ENCODE results near the gene SLC38A10.
A peak's percentile ranks its signal among the peaks of the same experiment; 100 is the strongest.

Gene SLC38A10

GRCh38 chr17:81295031-81295675, at the start of gene SLC38A10:
Gene SLC38A10 (minus strand): TSS chr17:81295307. CDS start chr17:81294921, 386 bp downstream.
- DNase-seq, result peak; percentile 87

DNA sequence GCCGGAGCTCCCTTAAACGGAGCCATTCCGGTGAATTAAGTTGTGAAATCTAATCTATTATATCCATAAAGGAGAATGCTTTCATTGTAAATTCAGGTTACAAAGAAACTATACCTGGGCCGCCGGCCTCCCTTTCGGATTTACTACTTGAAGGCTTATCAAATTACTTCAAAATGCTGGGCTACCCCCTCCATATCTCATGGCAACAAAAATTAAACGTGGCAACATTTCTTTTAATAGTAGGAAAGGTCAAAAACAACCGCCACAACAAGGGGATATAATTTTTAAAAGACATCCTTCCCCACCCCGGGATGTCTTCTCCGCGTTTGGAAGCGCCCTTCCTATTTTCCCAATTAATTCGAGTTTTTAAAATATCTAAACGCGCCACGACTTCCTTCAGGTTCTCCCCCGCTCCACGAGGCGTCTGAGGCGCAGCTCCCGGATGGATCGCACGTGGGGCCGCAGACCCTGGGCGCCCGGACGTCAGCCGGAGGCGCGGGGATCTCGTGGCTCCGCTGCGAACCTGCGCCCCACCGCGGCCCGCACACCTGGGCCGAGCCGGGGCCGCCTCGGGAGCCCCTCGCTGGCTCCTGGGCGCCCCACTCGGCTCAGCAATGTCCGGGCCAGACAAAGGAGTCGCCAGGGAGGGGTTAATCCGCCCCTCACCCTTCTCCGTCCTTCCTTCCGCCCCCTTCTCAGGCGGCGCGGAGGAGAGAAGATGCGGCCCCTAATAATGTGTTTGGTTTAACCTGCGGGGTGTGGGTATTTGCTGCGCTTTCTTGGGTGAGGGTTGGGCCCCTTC, 47.4 kb upstream of the SLC38A10 start:
- DNase-seq, result no peak

DNA sequence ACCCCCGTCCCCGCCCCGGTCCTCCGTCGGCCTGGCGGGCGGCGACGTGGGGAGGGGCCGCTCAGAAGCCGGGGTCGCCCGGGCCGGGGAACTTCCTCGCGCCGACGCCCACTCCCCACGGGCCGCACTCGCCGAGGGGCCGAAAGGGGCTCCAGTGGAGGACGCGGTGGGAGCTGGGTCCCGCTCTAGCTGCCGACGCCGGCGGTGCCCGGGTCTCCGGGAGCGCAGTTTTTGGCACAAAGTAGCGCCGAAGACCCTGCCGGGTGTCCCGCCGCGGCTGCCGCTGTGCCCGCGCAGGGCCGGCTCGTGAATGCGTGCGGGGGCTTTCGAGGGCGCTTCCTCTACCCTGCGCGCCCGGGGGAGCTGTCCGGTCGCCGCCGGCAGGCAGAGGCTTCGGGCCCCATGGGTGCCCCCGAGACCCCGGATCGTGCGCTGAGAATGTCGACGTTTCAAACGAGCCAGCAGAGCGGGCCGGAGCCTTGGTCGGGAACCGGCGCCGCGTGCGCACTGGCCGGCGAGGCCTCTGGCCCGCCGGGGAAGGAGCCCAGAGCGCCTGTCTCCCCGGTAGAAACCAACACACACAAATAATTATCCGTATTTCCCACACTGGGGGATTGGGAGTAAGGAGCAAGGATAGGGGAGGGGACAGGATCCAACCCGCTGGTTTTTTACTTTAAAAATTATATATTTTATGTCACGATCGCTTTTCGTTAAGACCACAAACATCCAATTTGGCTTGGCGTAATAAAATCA, 46.6 kb upstream of the SLC38A10 start:
- DNase-seq, result no peak

DNA sequence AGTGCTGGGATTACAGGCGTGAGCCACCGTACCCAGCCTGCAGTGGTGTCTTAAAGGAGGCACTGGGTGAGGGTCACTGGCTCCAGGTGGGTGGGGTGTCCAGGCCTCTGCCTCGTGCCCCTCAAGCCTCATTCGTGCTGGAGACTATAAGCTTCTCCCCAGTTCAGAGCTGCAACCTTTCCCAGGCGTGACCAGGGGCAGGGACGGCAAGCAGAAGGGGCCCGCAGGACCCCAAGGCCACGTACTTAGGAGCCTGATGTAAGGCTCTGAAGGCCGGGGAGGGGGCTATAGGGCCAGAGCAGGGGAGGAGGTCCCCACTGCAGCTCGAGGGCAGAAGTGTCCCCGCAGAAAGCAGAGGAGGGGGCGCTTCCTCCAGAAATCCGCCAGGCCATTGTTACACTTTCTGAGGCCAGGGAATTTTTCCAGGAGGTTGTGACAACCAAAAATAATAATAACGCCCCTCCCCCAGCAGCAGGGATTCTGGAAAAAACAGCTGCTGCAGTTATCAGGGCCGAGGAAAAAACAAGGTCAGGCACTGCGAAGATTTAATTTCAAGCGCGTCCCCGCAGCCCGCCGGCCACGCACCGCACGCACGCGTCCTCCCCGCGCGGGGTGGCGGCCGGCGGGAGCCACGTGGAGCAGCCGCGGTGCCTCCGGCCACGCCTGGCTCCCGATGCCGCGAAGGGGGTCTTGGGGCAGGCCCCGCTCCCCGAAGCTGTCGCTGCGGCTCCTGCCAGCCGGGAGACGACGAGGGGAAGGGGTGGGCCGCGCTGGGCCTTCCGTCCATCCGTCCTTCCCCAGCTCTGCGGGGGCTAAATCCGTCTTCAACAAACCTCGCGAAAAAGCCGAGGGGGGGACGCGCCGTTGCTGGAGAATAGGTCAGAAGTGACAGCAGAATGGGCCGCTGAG, 45.8 kb upstream of the SLC38A10 start:
- DNase-seq, result no peak

DNA sequence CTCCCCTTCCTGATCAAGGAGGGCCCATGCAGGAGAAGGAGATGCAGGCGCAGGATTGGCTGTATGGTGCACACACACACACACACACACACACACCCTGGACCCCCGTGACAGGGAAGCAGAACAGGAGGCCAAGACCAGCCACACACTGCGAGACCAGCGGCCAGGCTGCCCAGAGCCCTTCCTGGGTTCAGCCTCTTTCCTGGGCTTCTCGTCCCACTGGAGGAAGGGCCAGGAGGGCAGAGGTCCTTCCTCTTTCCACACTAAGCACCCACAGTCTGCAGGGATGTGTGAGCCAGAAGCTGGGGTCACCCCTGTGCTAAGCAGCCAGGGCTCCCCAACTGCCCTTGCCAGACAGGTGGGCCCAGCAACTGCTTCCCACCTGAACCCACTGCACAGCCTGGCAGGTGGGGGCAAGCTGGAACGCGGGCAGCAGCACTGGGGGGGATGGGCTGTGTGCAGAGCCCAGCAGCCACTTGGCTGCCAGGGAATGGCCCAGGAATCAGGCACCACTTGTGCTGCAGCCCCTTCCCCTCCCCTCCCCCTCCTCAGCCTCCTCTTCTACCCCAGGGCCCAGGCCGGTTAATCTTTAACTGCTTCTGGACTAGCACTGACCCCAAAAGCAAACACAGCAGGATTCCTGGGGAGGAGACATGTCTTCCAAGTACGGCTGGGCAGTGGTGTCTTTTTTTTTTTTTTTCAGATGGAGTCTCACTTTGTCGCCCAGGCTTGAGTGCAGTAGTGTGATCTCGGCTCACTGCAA, 44.6 kb upstream of the SLC38A10 start:
- no peak for DNase-seq

DNA sequence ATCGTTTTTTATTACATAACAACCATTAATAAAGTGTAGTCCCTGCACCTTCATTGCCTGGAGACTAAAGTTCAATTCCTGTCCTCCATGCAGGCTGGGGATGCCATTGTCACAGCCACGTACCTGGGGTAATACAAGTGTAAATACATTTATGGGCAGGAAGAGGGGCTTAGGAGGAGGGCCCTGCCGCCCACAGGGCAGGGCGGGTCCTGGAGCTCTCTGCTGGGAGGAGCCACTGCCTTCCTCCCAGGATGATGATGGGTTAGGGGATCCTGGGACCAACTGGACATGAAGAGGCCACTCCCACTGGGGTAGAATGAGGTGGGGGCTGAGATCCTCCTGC, 44.1 kb upstream of the SLC38A10 start:
- no peak for DNase-seq

- no peak for DNase-seq
Observed at GRCh38 chr17:81338274-81339190, 43.4 kb upstream of the SLC38A10 start.

DNA sequence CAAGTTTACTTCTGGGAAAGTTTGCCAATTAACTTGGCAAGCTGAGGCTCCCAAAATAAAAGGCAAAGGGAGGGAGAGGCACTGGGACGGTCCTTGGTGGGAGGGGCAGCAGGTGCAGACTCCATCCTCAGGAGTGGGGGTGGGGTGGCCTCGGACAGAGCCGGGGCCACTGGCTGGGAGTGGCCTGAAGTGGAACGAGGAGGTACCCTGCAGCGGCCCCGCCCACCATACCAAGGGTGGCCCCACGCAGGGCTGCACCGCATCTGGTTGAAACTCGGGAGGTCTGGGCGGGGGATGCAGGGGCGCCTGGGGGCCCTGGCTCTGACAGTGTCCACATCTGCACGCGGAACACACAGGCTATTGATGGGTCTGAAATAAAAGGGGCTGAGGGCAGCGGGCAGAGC, 42.4 kb upstream of the SLC38A10 start:
- DNase-seq, result no peak

GRCh38 chr17:81336930-81337325, 41.8 kb upstream of the SLC38A10 start:
- DNase-seq, result no peak

GRCh38 chr17:81336296-81336929, 41.3 kb upstream of the SLC38A10 start:
- no peak for DNase-seq

DNA sequence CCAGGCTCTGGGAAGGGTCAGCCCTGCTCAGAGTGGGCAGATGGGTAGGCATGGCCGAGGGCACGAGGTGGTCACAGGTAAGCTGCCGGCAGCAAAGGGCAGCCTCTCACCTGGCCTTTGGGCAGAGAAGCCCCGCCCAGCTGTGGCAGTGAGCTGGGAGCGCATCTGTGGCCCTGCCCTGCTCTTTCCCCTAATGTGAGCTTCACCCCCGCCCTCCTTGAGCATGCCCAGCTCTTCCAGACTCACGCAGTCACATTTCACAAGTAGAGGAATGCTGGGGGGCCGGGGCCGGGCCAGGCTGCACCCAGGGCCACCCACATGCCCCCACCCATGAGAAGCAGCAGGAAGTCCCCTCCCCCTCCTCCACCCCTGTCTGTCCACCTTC, 40.7 kb upstream of the SLC38A10 start:
- DNase-seq, result peak; percentile 43

DNA sequence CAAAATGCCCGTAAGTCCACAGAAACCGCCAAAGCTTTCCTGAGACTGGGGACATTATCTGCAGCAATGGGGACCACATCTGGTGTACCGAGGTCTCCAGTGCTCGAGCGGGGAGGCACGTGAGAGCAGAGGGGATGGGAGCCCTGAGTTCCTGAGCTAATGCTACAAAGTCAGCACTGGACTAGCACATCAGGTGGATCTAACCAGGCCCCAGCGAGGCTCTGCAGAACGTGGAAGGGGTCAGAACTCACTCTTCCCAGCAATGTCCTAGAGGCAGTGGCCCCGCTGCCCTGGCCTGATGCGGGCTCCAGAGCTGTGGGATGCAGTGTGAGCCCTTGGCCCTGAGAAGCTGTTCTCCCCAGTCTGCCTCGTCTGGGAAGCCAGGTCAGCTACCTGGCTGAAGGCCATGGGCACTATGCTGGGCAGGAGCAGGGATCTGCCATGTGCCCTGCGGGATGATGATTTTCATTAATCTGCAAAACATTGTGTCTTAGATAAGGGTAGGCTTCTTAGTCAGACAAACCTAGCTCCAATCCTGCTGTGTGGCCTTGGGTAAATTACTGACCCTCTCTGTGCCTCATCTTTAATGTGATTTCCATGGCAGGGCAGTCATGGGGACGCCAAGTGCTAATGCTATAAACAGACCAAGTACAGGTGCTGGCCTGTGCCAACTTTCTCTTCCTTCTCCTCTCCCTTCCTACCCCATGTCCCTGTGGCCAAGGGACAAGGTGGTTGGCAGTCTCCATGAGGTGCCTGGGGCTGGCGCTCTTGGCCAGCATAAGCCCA, 40.1 kb upstream of the SLC38A10 start:
- no peak for DNase-seq

DNA sequence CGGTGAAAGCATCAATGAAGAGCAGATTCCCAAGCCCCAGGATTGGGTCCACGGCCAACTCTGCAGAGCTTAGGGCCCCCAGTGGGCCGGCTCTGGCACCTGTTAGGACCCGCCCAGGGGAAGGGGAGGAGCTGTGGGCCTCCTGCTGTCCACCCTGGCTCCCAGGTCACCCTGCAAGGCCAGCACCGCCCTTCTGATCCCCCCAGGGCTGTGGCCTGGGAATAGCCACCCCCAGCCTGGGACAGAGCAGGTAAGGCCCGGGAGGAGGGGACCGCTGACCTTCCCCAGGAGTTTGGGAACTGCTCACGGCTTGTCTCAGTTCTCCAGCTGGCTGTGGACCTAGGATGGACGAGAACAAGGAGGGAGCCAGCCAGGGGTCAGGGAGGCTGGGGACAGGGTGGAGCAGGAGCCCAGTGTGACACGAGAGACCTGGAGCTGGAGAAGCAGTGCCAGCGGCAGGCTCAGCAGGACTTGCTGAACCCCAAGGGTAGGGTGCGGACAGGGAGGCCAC, 39.3 kb upstream of the SLC38A10 start:
- no peak for DNase-seq

DNA sequence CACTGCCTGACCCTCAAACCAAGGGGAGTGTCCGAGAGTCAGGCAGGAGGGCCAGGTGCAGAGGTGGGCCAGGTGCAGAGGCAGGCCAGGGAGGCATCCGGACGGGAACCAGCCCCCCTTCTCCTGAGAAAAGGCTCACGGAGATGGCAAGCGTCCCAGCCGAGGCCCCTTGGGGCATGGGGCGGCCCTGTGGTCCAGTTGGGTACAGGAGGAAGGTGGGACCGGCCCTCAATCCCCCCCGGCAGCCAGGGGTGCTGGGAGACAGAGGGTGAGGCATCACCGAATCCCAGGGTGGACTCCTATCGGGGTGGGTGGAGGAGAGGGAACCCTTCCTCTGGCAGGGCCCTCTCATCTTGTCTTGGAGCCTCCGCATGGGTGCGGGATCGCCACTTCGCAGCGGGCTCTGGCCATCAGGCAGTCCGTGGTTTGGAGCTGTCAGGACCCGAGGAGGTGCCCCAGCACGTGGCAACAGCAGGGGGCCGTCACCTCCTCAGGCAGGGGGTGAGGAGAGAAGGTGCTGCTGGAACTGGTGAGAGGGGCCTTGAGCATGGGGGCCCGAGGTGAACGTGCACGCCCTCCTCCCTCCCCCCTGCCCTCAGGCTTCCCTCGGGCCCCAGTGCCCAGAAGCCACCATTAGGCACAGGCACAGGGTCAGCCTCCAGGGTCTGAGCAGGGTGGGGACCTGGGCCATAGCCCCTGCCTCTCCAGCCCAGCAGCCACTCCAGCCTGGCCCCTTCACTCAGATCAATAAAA, 38.7 kb upstream of the SLC38A10 start:
- DNase-seq, result no peak

GRCh38 chr17:81332914-81333528, 37.9 kb upstream of the SLC38A10 start:
- DNase-seq, result peak; percentile 37

DNA sequence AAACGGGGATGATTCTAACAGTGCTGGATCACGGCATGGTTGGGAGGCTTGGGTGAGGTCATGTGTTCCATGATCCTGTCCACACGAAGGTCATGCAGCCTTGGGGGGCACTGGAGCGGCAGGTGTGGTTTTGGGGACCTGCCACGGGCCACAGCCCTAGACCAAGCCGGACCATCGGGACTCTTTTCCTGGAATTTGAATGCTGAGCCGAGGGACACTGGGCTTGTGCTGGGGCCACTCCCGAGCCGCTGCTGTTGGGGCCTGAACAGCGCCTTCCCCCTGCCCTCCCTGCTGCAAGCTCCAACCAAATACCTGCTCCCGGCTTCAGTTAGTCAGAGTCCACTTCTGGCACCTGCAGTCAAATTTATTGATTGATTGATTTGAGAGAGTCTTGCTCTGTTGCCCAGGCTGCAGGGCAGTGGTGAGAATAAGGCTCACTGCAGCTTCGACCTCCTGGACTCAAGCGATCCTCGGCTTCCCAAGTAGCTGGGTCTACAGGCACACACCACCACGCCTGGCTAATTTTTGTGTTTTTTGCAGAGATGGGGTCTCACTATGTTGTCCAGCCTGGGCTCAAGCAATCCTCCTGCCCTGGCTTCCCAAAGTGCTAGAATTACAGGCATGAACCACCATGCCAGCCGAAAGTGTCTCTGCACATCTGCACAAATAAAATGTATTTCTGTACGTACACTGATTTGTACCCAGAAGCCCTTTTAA, 37.2 kb upstream of the SLC38A10 start:
- DNase-seq, result no peak

DNA sequence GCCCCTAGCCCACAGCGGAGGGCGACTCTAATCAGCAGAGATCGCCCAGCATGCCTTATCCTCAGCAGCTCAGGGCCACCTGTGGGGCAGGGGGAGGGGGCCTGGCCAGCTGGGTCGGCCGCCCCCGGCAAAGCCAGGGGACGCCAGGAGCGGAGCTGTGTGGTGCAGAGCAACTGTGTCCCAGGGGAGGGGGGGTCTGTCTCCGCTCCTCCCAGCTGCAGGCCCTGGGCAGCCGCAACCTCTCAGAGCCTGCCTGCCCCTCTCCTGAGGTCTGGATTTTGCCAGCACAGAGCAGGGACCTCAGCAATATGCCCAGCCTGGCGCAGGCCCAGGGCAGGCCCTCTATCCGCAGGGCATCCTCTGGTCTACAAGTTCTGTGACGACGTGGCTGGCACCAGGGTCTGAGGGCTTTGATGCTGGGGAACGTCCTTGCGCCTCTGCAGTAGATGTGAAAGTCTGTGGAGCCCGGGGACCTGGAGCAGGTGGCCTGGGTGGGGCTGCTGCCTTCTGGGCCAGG, 36.5 kb upstream of the SLC38A10 start:
- no peak for DNase-seq
